Measurements from ENCODE around the gene IGSF21. TPM values are rescaled to one million over a fixed set of nuclear protein-coding genes. Genes with fewer than 3 reads are reported as not detected.

Gene IGSF21
- polyA plus RNA-seq, 3 donors: not detected

- H3K36me3 Mint-ChIP-seq: no peaks in the 10 kb centered on the region
- H3K4me2 ChIP-seq (replicated peaks; ENCODE audit: extremely low read depth, low read length, poor library complexity, severe bottlenecking): no peak overlapping the region
- no peak for DNase-seq
Observed at GRCh38 chr1:18085387-18086074, 22.1 kb upstream of the IGSF21 start.

GRCh38 chr1:18088077-18088594 lies 19.5 kb upstream of the IGSF21 start:
- Histone ChIP-seq H3K4me3 (replicated peaks in 1 of 3; ENCODE audit: low read depth in 2 of 3, low read length in 3 of 3) (no peak overlapping the region), H3K27ac (ENCODE audit: low read depth in 1 of 2, low read length in 2 of 2) (no peak overlapping the region), H4K20me1 (ENCODE audit: insufficient read depth, low read length) (no peaks in the 10 kb centered on the region), H3K36me3 (replicated peaks in 1 of 2; ENCODE audit: control insufficient read depth in 1 of 2, insufficient read depth in 2 of 2, low read length in 2 of 2) (no peaks in the 10 kb centered on the region), H3K4me1 (ENCODE audit: control insufficient read depth in 1 of 2, insufficient read depth in 2 of 2, low read length in 2 of 2) (no peaks in the 10 kb centered on the region), H3K9me3 (replicated peaks in 1 of 2; ENCODE audit: control insufficient read depth in 1 of 2, insufficient read depth in 1 of 2, low read length in 2 of 2) (no peaks in the 10 kb centered on the region), H3K27me3 (ENCODE audit: control insufficient read depth in 2 of 2, insufficient read depth in 2 of 2, low read length in 2 of 2) (no peaks in the 10 kb centered on the region), H3K9ac (ENCODE audit: insufficient read depth, low read length, poor library complexity, severe bottlenecking) (no peak overlapping the region), H3K79me2 (ENCODE audit: insufficient read depth, low read length) (no peaks in the 10 kb centered on the region), H2AFZ (ENCODE audit: insufficient read depth, low read depth, low read length, poor library complexity, severe bottlenecking) (no peak overlapping the region), H3K4me2 (replicated peaks; ENCODE audit: extremely low read depth, low read length, poor library complexity, severe bottlenecking) (no peak overlapping the region)
- peaks cover 0 to 2% (median 0%) of the 10 kb centered on the region in 7 donors for H3K9me3 Mint-ChIP-seq
- TF ChIP-seq CTCF (IDR thresholded peaks at IDR 0.05): no peak
- H3K4me3 Mint-ChIP-seq: no peak overlapping the region
- H3K27ac Mint-ChIP-seq: no peak overlapping the region
- intact Hi-C loops (cut with micrococcal nuclease): no loop called here
- H3K27me3 Mint-ChIP-seq (ENCODE audit: low read depth in 3 of 3): peaks cover 9 to 22% (median 13%) of the 10 kb centered on the region in 3 donors
- H3K36me3 Mint-ChIP-seq: no peaks in the 10 kb centered on the region
- DNase-seq: no peak
- H3K4me1 Mint-ChIP-seq: no peaks in the 10 kb centered on the region
- WGBS (ENCODE audit: insufficient coverage): 41% methylated on average over 5 of the region's 10 CpGs

More at GRCh38 chr1:18085387-18086074, 22.1 kb upstream of the IGSF21 start:
- Histone ChIP-seq H2AFZ (ENCODE audit: insufficient read depth, low read depth, low read length, poor library complexity, severe bottlenecking) (no peak overlapping the region), H3K27me3 (ENCODE audit: control insufficient read depth in 2 of 2, insufficient read depth in 2 of 2, low read length in 2 of 2) (no peaks in the 10 kb centered on the region), H3K79me2 (ENCODE audit: insufficient read depth, low read length) (no peaks in the 10 kb centered on the region), H4K20me1 (ENCODE audit: insufficient read depth, low read length) (no peaks in the 10 kb centered on the region), H3K4me1 (ENCODE audit: control insufficient read depth in 1 of 2, insufficient read depth in 2 of 2, low read length in 2 of 2) (no peaks in the 10 kb centered on the region), H3K36me3 (replicated peaks in 1 of 2; ENCODE audit: control insufficient read depth in 1 of 2, insufficient read depth in 2 of 2, low read length in 2 of 2) (no peaks in the 10 kb centered on the region), H3K4me3 (replicated peaks in 1 of 3; ENCODE audit: low read depth in 2 of 3, low read length in 3 of 3) (no peak overlapping the region), H3K9ac (ENCODE audit: insufficient read depth, low read length, poor library complexity, severe bottlenecking) (no peak overlapping the region), H3K27ac (ENCODE audit: low read depth in 1 of 2, low read length in 2 of 2) (no peak overlapping the region), H3K9me3 (replicated peaks in 1 of 2; ENCODE audit: control insufficient read depth in 1 of 2, insufficient read depth in 1 of 2, low read length in 2 of 2) (no peaks in the 10 kb centered on the region)
- intact Hi-C loops (cut with micrococcal nuclease): no loop called here
- Mint-ChIP-seq H3K27me3 (ENCODE audit: low read depth in 3 of 3) (peaks cover 7 to 14% (median 11%) of the 10 kb centered on the region in 3 donors), H3K4me3 (no peak overlapping the region), H3K9me3 (peaks cover 0 to 2% (median 0%) of the 10 kb centered on the region in 7 donors), H3K4me1 (no peaks in the 10 kb centered on the region), H3K27ac (no peak overlapping the region)
- WGBS (ENCODE audit: insufficient coverage): 70% methylated on average over 4 of the region's 5 CpGs
- no peak for TF ChIP-seq CTCF (IDR thresholded peaks at IDR 0.05)
